GM10266 (cell line): ENCODE results near the gene GSS.
"Not testable (repeated sequence)": the region's sequence is repeated elsewhere in the genome, so short reads cannot be mapped to it uniquely, and the experiment has no call there.

Experiments
- DNase-seq: peaks from one replicate; pipeline ENCODE4 v3.0.0; 2012; ENCODE audit errors: extremely low spot score
- TF ChIP-seq, protein P1 (sequence below): IDR thresholded peaks from 2 replicates; pipeline ENCODE4 v1.5.1; 2012; ENCODE audit warnings: mild to moderate bottlenecking, low read depth; ENCODE audit not compliant: control insufficient read depth, insufficient read depth; ENCODE audit errors: missing control alignments

Gene GSS

DNA sequence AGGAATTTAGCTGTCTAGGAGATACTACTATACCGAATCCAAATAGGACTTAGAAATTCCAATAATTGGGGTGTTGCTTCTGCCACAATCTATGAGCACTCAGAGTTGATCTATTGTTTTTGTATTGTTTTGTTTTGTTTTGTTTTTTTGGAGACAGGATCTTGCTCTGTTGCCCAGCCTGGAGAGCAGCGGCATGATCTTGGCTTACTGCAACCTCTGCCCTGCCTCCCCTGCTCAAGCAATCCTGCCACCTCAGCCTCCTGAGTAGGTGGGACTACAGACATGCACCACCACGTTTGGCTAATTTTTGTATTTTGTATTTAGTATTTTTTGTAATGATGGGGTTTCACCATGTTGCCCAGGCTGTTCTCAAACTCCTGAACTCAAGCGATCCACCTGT is 71.8 kb downstream of the GSS start:
- no peak for DNase-seq
- TF ChIP-seq, protein P1, sequence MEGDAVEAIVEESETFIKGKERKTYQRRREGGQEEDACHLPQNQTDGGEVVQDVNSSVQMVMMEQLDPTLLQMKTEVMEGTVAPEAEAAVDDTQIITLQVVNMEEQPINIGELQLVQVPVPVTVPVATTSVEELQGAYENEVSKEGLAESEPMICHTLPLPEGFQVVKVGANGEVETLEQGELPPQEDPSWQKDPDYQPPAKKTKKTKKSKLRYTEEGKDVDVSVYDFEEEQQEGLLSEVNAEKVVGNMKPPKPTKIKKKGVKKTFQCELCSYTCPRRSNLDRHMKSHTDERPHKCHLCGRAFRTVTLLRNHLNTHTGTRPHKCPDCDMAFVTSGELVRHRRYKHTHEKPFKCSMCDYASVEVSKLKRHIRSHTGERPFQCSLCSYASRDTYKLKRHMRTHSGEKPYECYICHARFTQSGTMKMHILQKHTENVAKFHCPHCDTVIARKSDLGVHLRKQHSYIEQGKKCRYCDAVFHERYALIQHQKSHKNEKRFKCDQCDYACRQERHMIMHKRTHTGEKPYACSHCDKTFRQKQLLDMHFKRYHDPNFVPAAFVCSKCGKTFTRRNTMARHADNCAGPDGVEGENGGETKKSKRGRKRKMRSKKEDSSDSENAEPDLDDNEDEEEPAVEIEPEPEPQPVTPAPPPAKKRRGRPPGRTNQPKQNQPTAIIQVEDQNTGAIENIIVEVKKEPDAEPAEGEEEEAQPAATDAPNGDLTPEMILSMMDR: no peak

DNA sequence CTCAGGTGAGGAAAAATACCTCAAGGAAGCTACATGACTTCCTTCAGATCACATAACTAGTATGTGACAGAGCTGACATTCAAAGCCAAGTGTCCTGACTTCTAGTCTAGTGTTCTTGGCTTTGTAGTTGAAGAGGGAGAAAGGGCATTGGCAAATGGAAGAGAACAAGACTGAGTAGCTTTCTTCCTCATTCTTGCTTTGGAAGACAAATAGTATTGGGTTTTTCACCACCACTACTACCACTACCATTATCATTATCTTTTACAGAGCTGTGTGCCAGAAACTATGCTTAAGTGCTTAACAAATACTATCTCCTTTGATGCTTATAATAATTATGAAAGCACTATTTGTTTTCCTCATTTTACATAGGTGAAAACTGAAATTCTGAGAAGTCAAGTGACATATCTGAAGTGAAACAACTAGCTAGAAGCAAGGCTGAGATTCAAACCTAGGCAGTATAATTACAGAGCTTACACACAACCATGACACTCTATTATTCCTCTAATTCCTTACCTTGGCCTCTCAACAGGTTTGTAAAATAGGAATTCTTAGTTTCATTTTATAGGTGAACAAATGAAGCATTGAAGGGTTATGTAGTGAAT is 72.4 kb downstream of the GSS start:
- TF ChIP-seq, protein P1: no peak
- DNase-seq: no peak

DNA sequence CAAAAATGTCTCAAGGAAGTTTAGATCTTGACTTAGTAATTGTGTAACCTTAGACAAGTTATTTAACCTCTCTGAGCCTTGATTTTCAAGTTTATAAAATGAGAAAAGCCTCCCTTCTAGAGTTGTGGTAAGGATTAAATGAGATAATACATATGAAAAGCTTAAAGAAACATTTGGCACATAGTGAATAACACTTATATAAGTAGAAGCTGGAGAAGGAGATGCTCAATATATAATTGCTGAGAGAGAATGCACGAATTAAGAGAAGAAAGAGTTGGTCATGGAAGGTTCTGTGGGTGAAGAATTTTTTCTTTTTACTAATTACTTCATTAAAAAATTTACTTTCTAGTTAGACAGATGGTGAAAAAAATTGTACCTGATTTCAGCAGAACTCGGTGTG is 73.9 kb downstream of the GSS start:
- no peak for DNase-seq
- TF ChIP-seq, protein P1: no peak

DNA sequence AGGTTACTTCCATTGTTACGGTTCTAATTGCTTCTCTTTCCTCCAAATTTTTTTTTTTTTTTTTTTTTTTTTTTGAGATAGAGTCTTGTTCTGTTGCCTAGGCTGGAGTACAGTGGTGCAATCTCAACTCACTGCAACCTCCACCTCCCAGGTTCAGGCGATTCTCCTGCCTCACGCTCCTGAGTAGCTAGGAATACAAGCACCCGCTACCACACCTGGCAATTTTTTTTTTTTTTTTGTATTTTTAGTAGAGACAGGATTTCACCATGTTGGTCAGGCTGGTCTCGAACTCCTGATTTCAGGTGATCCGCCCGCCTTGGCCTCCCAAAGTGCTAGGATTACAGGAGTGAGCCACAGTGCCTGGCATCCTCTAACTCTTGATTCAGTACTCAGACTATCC is 74.6 kb downstream of the GSS start:
- not testable (repeated sequence) for DNase-seq

DNA sequence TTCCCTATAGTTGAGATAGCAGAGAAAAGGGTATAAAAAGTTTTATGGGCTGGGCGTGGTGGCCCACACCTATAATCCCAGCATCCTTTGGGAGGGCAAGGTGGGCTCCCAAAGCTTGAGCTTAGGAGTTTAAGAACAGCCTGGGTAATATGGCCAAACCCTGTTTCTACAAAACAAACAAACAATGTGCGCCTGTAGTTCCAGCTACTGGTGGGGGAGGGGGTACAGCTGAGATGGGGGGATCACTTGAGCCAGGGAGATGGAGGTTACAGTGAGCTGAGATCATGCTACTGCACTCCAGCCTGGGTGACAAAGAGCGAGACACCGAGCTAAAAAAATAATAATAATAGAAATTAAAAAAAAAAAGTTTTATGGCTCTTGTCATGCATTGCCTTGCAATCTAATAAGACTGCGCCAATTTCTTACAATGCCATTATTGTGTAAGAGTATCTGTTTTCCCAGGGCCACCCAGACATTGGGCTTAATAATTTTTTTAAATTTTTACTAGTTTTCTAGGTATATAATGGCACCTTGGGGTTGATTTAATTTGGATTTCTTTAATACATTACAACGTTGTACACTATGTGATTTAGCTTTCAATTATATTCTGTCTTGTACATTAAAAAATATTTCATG is 75.3 kb downstream of the GSS start:
- DNase-seq: no peak
- TF ChIP-seq, protein P1: no peak
